ENCODE data around the gene CARS1. TPM values are rescaled to one million over a fixed set of nuclear protein-coding genes. Genes with fewer than 3 reads are reported as not detected.

Gene CARS1
- polyA plus RNA-seq, 1 donor from 2014 or later, result 35.8 TPM

GRCh38 chr11:3041699-3042441 is 15.4 kb downstream of the CARS1 start:
- Mint-ChIP-seq H3K36me3 (peaks cover 6% of the 10 kb centered on the region), H3K27ac (no peak overlapping the region), H3K9me3 (no peaks in the 10 kb centered on the region), H3K4me1 (peaks cover 4 to 8% (median 5%) of the 10 kb centered on the region in 3 donors), H3K4me3 (no peak overlapping the region), H3K27me3 (no peaks in the 10 kb centered on the region)

DNA sequence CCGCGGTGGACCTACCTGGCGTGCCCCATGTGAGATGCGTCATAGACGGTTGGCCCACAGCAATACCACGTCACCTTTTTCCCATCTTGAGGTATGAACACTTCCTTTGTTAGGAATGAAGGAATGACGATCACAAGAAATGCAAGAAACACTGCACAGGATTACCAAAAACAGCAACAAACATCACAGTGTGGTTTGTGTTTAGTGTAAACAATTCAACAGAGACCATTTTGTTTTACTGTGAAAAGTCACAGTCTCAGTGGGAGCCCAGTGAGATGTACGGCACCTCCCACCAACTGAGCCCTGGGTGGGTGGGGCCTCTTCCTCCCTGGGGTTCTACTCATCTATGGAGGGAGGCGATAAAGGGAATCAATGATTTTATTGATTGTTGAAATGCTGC is 16.3 kb downstream of the CARS1 start:
- H3K27me3 Mint-ChIP-seq, result no peaks in the 10 kb centered on the region

GRCh38 chr11:3037945-3038271 is 19.3 kb downstream of the CARS1 start:
- H3K27me3 Mint-ChIP-seq, result no peaks in the 10 kb centered on the region
- H3K4me3 Mint-ChIP-seq, result no peak overlapping the region
- no peak overlapping the region for H3K27ac Mint-ChIP-seq
- H3K36me3 Mint-ChIP-seq, result peaks cover 6% of the 10 kb centered on the region
- H3K4me1 Mint-ChIP-seq, result peaks cover 17 to 26% (median 25%) of the 10 kb centered on the region in 3 donors
- no peaks in the 10 kb centered on the region for H3K9me3 Mint-ChIP-seq

More for the DNA sequence above, 16.3 kb downstream of the CARS1 start:
- peaks cover 13 to 18% (median 14%) of the 10 kb centered on the region in 3 donors for H3K4me1 Mint-ChIP-seq
- H3K4me3 Mint-ChIP-seq, result no peak overlapping the region
- H3K9me3 Mint-ChIP-seq, result no peaks in the 10 kb centered on the region
- no peak overlapping the region for H3K27ac Mint-ChIP-seq
- peaks cover 6% of the 10 kb centered on the region for H3K36me3 Mint-ChIP-seq

DNA sequence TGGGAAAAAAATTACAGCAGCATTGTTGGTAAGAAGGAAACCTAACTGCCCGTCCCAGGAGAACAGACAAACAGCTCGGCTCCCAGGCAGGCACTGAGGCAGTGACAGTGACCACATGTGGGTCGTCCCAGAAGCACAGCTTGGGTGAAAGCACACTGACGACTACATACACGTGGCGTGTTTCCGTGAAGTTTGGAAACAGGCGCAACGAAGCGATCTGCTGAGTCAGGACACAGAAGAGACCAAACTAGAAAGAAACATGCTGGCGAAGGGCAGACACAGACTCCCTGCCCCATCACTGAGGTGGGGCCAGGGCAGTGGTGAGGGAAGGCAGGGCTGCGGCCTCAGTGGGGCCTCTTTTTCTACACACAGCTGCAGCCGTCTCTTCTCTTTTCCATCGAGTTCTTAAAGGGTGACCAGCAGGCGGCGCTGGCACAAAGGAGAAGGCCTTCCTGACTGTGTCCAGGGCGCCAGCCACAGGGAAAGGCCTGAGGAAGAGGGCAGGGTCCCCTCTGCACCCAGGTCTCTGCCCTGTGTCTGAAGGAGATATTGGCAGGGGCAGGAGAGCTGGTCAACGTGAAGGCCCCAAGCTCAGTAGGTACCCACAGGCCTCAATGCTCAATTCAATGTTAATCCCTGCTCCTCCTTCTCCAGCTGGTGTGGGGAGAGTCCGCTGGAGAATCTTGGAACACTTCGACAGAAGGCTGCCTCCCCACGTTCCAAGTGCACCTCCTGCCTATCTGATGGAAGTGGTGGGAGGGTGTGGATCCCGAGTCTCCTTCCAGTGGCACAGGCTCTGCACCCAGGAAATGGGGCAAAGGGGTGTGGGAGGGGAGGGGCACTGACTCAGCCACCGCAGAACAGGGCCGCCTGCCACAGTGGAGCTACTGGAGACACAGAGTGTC is 19.9 kb downstream of the CARS1 start:
- Mint-ChIP-seq H3K27me3 (no peaks in the 10 kb centered on the region), H3K9me3 (no peaks in the 10 kb centered on the region), H3K4me1 (peaks cover 17 to 28% (median 26%) of the 10 kb centered on the region in 3 donors), H3K27ac (peak overlapping the region; percentile 73 to 94 (median 88)), H3K4me3 (peak overlapping the region in 2 of 4 donors; percentile 30 to 75), H3K36me3 (peaks cover 6% of the 10 kb centered on the region)

DNA sequence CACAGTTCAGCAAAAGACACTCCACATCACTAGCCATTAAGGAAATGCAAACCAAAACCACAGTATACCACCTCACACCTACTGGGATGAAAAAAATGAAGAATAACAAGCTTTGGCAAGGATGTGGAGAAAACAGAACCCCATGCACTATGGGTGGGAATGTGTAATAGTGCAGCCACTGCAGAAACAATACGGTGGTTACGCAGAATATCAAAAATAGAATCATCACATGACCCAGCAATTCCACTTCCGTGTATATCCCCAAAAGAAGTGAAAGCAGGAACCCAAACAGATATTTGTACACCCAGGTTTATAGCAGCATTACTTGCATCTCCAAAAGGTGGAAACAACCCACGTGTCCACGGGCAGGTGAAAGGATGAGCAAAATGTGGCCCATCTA is 20.8 kb downstream of the CARS1 start:
- Mint-ChIP-seq H3K36me3 (peaks cover 6% of the 10 kb centered on the region), H3K9me3 (no peaks in the 10 kb centered on the region), H3K4me1 (peaks cover 19 to 28% (median 26%) of the 10 kb centered on the region in 3 donors), H3K27ac (peak overlapping the region; percentile 55 to 94 (median 88)), H3K4me3 (peak overlapping the region in 3 of 4 donors; percentile 47 to 75 (median 72)), H3K27me3 (no peaks in the 10 kb centered on the region)

DNA sequence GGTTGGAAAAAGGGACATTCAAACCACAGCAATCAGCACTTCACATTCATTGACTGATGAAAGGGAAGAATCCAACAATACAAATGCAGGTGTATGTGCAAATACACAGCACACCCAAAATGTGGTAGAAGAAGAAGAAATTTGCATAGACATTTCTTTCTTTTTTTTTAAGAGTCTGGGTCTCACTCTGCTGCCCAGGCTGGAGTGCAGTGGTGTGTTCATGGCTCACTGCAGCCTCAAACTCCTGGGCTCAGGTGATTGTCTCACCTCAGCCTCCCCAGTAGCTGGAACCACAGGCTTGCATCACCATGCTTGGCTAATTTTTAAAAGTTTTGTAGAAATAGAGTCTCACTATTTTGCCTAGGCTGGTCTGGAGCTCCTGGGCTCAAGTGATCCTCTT is 21.9 kb downstream of the CARS1 start:
- peak overlapping the region in 3 of 4 donors; percentile 49 to 72 (median 70) for H3K4me3 Mint-ChIP-seq
- H3K4me1 Mint-ChIP-seq, result peaks cover 30 to 39% (median 30%) of the 10 kb centered on the region in 3 donors
- no peaks in the 10 kb centered on the region for H3K27me3 Mint-ChIP-seq
- no peaks in the 10 kb centered on the region for H3K9me3 Mint-ChIP-seq
- peaks cover 6% of the 10 kb centered on the region for H3K36me3 Mint-ChIP-seq
- H3K27ac Mint-ChIP-seq, result peak overlapping the region; percentile 55 to 94 (median 59)

DNA sequence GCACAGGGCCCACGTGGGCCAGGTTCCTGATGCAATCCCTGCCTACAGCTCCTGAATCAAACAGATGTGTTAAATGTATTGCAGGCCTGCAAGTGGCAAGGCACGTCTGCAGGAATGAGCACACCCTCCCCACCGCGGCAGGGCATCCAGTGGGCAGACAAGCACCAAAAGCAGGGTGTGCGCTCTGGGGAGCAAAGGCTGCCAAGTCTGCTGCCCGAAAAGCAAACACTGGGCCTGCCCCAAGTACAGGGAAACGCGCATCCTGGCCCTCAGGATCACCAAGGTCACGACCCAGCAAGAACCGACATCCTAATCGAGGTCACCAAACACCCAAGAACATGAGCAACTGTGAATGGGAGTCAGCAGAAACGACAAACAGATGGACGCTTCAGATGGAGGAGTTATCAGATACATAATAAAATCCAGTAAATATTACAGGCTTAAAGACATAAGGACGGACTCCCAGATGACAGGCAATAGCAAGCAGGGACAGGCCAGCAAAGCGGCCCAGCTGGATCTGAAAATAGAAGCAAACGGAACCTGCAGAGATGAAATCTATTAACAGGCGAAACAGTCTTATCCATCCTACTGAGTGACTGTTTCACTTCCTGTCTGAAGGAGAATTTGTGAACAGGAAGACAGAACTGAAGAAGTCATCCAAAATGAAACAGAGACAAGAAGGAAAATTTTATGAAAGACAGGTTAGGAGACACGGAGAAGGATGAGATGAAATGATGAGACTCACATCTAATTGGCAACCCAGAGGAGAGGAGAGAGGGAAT is 26.7 kb downstream of the CARS1 start:
- H3K36me3 Mint-ChIP-seq, result peaks cover 4% of the 10 kb centered on the region
- H3K27ac Mint-ChIP-seq, result peak overlapping the region in 2 of 3 donors; percentile 17 to 78
- H3K4me3 Mint-ChIP-seq, result peak overlapping the region in 2 of 4 donors; percentile 4 to 14
- peaks cover 18 to 27% (median 19%) of the 10 kb centered on the region in 3 donors for H3K4me1 Mint-ChIP-seq
- no peaks in the 10 kb centered on the region for H3K27me3 Mint-ChIP-seq
- no peaks in the 10 kb centered on the region for H3K9me3 Mint-ChIP-seq

DNA sequence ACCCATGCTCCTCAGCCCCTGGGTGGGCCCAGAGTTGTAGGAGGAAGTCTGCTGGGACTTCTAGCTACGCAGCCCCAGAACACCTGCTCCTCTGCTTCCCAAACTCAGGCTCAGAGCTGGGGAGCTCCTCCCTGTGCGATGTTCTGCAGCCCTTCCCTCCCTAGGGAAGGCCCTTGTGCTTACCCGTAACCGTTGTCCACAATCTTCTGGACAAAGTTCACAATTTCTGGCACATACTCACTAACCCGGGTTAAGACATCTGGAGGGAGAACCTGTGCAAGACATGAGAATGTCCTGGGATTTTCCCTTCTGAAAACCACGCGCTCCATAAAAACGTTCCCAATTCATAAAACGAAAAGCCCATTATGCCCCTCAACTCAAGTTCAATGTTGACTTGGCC is 28.4 kb downstream of the CARS1 start:
- H3K36me3 Mint-ChIP-seq, result peaks cover 4% of the 10 kb centered on the region
- no peak overlapping the region for H3K4me3 Mint-ChIP-seq
- H3K4me1 Mint-ChIP-seq, result peaks cover 11 to 21% (median 19%) of the 10 kb centered on the region in 3 donors
- no peaks in the 10 kb centered on the region for H3K27me3 Mint-ChIP-seq
- H3K9me3 Mint-ChIP-seq, result no peaks in the 10 kb centered on the region
- H3K27ac Mint-ChIP-seq, result no peak overlapping the region

DNA sequence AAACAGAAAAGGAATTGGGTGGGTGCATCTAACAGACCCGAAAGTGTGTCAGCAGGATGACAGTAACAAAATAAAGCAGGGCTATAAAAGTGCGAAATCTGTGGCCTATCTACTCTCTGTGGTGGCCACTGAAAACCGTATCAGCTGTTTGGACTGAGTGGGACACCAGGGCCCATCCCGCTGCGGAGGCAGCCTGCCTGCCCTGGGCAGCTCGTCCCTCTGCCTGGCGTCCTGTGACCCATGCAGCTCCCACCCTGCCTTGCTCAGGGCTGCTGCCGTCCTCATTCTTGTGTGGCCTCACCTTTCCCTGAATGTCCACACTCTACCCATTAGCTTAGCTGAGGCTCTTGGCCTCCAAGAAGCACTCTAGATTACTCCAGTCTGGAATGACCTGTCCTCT is 30.4 kb downstream of the CARS1 start:
- H3K9me3 Mint-ChIP-seq, result no peaks in the 10 kb centered on the region

DNA sequence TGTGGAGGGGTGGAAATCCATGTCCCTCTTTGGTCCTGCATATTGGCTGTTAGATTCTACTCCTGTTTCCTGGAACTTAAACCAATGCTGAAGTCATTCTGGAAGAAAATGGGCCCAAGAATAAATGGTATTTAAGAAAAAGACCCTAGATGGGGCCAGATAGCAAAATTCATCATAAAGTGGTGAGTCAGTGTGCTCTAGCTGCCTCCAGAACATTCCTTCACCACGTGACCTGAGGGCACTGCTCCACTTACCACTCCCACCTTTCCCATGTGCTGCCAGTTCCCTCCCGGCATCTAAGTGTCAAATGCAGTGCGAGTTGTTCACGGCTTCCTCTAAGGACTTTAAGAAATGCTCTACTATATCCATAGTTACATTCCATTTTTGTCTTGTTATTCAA is 34.2 kb downstream of the CARS1 start:
- H3K9me3 Mint-ChIP-seq, result no peaks in the 10 kb centered on the region
- H3K36me3 Mint-ChIP-seq, result peaks cover 5% of the 10 kb centered on the region
- H3K4me3 Mint-ChIP-seq, result no peak overlapping the region
- peaks cover 7 to 22% (median 17%) of the 10 kb centered on the region in 3 donors for H3K4me1 Mint-ChIP-seq
- no peaks in the 10 kb centered on the region for H3K27me3 Mint-ChIP-seq
- H3K27ac Mint-ChIP-seq, result peak overlapping the region in 1 of 3 donors; percentile 90

More for the DNA sequence above, 30.4 kb downstream of the CARS1 start:
- H3K27ac Mint-ChIP-seq, result no peak overlapping the region
- peaks cover 4% of the 10 kb centered on the region for H3K36me3 Mint-ChIP-seq
- no peaks in the 10 kb centered on the region for H3K27me3 Mint-ChIP-seq
- H3K4me3 Mint-ChIP-seq, result no peak overlapping the region
- H3K4me1 Mint-ChIP-seq, result peaks cover 26 to 33% (median 29%) of the 10 kb centered on the region in 3 donors

DNA sequence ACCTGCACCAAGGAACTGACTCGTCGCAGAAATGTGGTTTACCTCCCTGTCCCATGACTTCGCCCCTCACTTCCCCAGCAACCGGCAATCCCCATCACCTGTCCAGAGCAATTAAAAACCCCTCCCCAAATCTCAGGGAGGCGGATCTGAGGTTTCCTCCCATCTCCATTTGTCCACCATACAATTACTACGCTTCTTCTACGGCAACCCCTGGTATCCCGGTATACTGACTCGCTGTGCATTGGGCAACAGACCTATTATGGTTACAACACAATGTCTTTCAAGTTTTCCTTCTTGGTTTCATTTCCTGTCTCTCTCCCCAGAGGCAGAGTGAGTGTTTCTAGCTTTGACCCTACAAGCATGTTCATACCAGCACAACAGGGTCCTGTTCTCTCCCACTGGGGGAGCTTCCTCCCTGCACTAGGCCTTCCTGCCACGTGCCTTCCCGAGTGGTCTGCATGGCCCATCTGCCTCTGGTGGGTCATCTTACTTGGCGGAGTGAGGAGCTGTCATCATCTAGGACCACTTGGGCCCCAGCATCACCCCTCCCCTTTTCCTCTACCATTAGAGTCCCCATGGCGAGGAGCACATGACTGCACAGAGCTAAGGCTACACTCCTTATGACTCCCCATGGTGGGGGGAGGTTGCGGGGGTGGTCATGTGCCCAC is 34.8 kb downstream of the CARS1 start:
- no peaks in the 10 kb centered on the region for H3K9me3 Mint-ChIP-seq
- peak overlapping the region in 2 of 3 donors; percentile 31 to 90 for H3K27ac Mint-ChIP-seq
- H3K4me1 Mint-ChIP-seq, result peaks cover 7 to 22% (median 17%) of the 10 kb centered on the region in 3 donors
- peak overlapping the region in 3 of 4 donors; percentile 68 to 86 (median 79) for H3K4me3 Mint-ChIP-seq
- H3K27me3 Mint-ChIP-seq, result no peaks in the 10 kb centered on the region
- H3K36me3 Mint-ChIP-seq, result peaks cover 6% of the 10 kb centered on the region

GRCh38 chr11:3021125-3021524 is 36.1 kb downstream of the CARS1 start:
- peaks cover 6% of the 10 kb centered on the region for H3K36me3 Mint-ChIP-seq
- peak overlapping the region in 1 of 3 donors; percentile 74 for H3K27ac Mint-ChIP-seq
- no peaks in the 10 kb centered on the region for H3K27me3 Mint-ChIP-seq
- no peak overlapping the region for H3K4me3 Mint-ChIP-seq
- H3K9me3 Mint-ChIP-seq, result no peaks in the 10 kb centered on the region
- H3K4me1 Mint-ChIP-seq, result peaks cover 7 to 22% (median 17%) of the 10 kb centered on the region in 3 donors

- H3K27ac Mint-ChIP-seq, result no peak overlapping the region
- H3K27me3 Mint-ChIP-seq, result no peaks in the 10 kb centered on the region
- peaks cover 6% of the 10 kb centered on the region for H3K36me3 Mint-ChIP-seq
- peaks cover 7 to 22% (median 17%) of the 10 kb centered on the region in 3 donors for H3K4me1 Mint-ChIP-seq
- no peaks in the 10 kb centered on the region for H3K9me3 Mint-ChIP-seq
- H3K4me3 Mint-ChIP-seq, result no peak overlapping the region
These were observed 37.2 kb downstream of the CARS1 start for GRCh38 chr11:3020011-3020410.

DNA sequence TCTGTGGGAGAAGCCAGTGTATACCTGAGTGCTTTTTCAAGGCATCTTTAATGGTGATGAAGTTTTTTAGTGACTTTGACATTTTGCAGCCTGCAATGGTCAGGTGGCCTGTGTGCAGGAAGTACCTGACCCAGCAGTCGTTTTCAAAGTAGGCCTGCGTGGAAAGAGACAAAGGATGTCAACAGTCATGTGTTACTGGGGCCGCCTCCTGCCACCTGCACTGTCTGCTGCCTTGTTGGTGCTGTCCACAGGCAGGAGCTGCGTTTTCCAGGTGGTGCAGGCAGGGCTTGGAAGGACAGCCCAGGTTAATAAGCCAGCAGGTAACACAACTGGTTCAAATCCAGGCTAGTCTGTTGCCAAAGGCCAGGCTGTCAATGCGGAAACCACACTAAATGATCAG is 38.6 kb downstream of the CARS1 start:
- Mint-ChIP-seq H3K9me3 (no peaks in the 10 kb centered on the region), H3K4me3 (no peak overlapping the region), H3K27me3 (no peaks in the 10 kb centered on the region), H3K27ac (no peak overlapping the region), H3K4me1 (peaks cover 7 to 20% (median 17%) of the 10 kb centered on the region in 3 donors), H3K36me3 (peaks cover 7% of the 10 kb centered on the region)

All from IgD-negative memory B cell (primary cell).